K562 (cell line): Measurements from ENCODE around the gene RASGRP2. TPM values are rescaled to one million over a fixed set of nuclear protein-coding genes. Genes with fewer than 3 reads are reported as not detected.

Source experiments
- ATAC-seq: fragments of 200-7000 bp; cut with Tn5 transposase; 3 replicates; pipeline ENCODE4 v1.9.1; 2020; ENCODE audit warnings: moderate library complexity
- BruUV-seq: library from RNA; stranded (reverse); fragments of 400-500 nt; replicated peaks from 2 replicates; lab custom pipeline; 2021; lab: Mats Ljungman, UMichigan
- CTCF ChIA-PET: fragments of 300-600 bp; formaldehyde crosslinking; extraction: SDS; loops from one replicate; lab custom pipeline; 2021; ENCODE audit warnings: low intra/inter-chr PET ratio; lab: Yijun Ruan, JAX
- POLR2A ChIA-PET: fragments of 300-600, 350-650 bp; sonication (Branson Sonifier 250); formaldehyde crosslinking; extraction: SDS; loops from one replicate; lab custom pipeline; 2021; ENCODE audit warnings: antibody characterized with exemption, inconsistent platforms; lab: Yijun Ruan, JAX
- DNase-seq, 4 experiments: peaks; one replicate each; pipeline versions ENCODE4 v3.0.0 to v3.0.0-alpha.2; 2011 to 2018; ENCODE audit warnings: low spot score in 3 of 4, mixed read lengths in 3 of 4; ENCODE audit errors: extremely low read depth in 1 of 4
- FAIRE-seq: peaks from 2 replicates; lab custom pipeline; 2011; peaks lifted over from hg19 to GRCh38; lab: Jason Lieb, UNC
- H2AFZ ChIP-seq: 2 replicates; pipeline ENCODE4 v1.6.0; 2011; ENCODE audit warnings: low read depth, low read length, control low read depth, inconsistent platforms
- H3K27ac ChIP-seq: fragments of 200-600 bp; 3 replicates; pipeline ENCODE4 v1.8.0; 2011; ENCODE audit warnings: low read depth, mild to moderate bottlenecking, control low read depth, inconsistent platforms, low read length, moderate library complexity, mixed read lengths; ENCODE audit errors: extremely low read depth
- H3K27me3 ChIP-seq, 2 experiments: fragments of 300-600 bp in 1 of 2; 2 replicates in 1 of 2; 3 replicates in 1 of 2; pipeline versions ENCODE4 v1.6.0 to v1.8.0; 2011; ENCODE audit warnings: inconsistent platforms in 2 of 2, low read length in 2 of 2, mild to moderate bottlenecking in 1 of 2, mixed read lengths in 1 of 2, moderate library complexity in 1 of 2; ENCODE audit not compliant: control insufficient read depth in 2 of 2, insufficient read depth in 2 of 2
- H3K36me3 ChIP-seq: fragments of 300-600 bp; 3 replicates; pipeline ENCODE4 v1.8.0; 2011; ENCODE audit warnings: mild to moderate bottlenecking, low read length, inconsistent platforms; ENCODE audit not compliant: control insufficient read depth, insufficient read depth
- H3K4me1 ChIP-seq, 2 experiments: fragments of 200-600 bp in 1 of 2; replicated peaks in 1 of 2; 2 replicates in 1 of 2; 3 replicates in 1 of 2; pipeline versions ENCODE4 v1.5.1 to v1.8.0; 2011; ENCODE audit warnings: inconsistent platforms in 2 of 2, low read length in 2 of 2, mild to moderate bottlenecking in 1 of 2, mixed read lengths in 1 of 2, moderate library complexity in 1 of 2; ENCODE audit not compliant: control insufficient read depth in 2 of 2, insufficient read depth in 2 of 2
- H3K4me2 ChIP-seq: 2 replicates; pipeline ENCODE4 v1.6.1; 2011; ENCODE audit warnings: low read length, control low read depth, inconsistent platforms, mixed read lengths; ENCODE audit not compliant: insufficient read depth
- H3K4me3 ChIP-seq: fragments of 200-600 bp; sonication (generic), shearing (Covaris generic); 2 replicates; pipeline ENCODE4 v1.5.1; 2016; ENCODE audit warnings: control low read depth, inconsistent platforms
- H3K79me2 ChIP-seq: fragments of 200-600 bp; 3 replicates; pipeline ENCODE4 v1.8.0; 2011; ENCODE audit warnings: low read length, inconsistent platforms; ENCODE audit not compliant: control insufficient read depth, insufficient read depth
- H3K9ac ChIP-seq, 2 experiments: 2 replicates each; pipeline versions ENCODE4 v1.6.0 to v1.6.1; 2011; ENCODE audit warnings: low read depth in 2 of 2, low read length in 2 of 2, control low read depth in 1 of 2, inconsistent platforms in 1 of 2, mild to moderate bottlenecking in 1 of 2, mixed read lengths in 1 of 2; ENCODE audit not compliant: insufficient read depth in 1 of 2
- H3K9me1 ChIP-seq: one replicate; pipeline ENCODE4 v1.6.0; 2011; ENCODE audit warnings: inconsistent platforms, mild to moderate bottlenecking, low read length, moderate library complexity; ENCODE audit not compliant: control insufficient read depth, insufficient read depth
- H3K9me3 ChIP-seq: replicated peaks from 2 replicates; pipeline ENCODE4 v1.5.1; 2011; ENCODE audit warnings: low read depth, low read length, inconsistent platforms; ENCODE audit not compliant: control insufficient read depth, insufficient read depth
- H4K20me1 ChIP-seq: replicated peaks from 2 replicates; pipeline ENCODE4 v1.6.1; 2011; ENCODE audit warnings: low read length, inconsistent platforms, mixed read lengths; ENCODE audit not compliant: control insufficient read depth, insufficient read depth
- ARID1B ChIP-seq: fragments of 450-650 bp; IDR thresholded peaks from 2 replicates; pipeline ENCODE4 v1.6.1; 2016; ENCODE audit warnings: antibody characterized with exemption, mild to moderate bottlenecking, inconsistent platforms
- BACH1 ChIP-seq: fragments of 200-800 bp; sonication (Bioruptor generic); IDR thresholded peaks from 2 replicates; pipeline ENCODE4 v1.6.1; 2016; ENCODE audit warnings: missing genetic modification characterization, missing compliant biosample characterization
- CBX5 ChIP-seq: IDR thresholded peaks from 2 replicates; pipeline ENCODE4 v1.6.1; 2014; ENCODE audit warnings: low read depth, borderline replicate concordance
- CHAMP1 ChIP-seq: fragments of 450-650 bp; IDR thresholded peaks from 2 replicates; pipeline ENCODE4 v1.6.1; 2016; ENCODE audit warnings: mild to moderate bottlenecking
- EGR1 ChIP-seq: fragments of 450-650 bp; conservative IDR thresholded peaks from 2 replicates; pipeline ENCODE4 v1.6.1; 2017; ENCODE audit warnings: mild to moderate bottlenecking
- LARP7 ChIP-seq: fragments of 450-650 bp; IDR thresholded peaks from 2 replicates; pipeline ENCODE4 v1.6.1; 2016
- LCOR ChIP-seq: sonication (generic); formaldehyde crosslinking; IDR thresholded peaks from 2 replicates; pipeline ENCODE4 v1.8.0; 2022; ENCODE audit warnings: mild to moderate bottlenecking, missing genetic modification reagents
- PATZ1 ChIP-seq: fragments of 250-450 bp; sonication (Bioruptor Pico); IDR thresholded peaks from 2 replicates; pipeline ENCODE4 v1.5.0; 2020; ENCODE audit warnings: mild to moderate bottlenecking, borderline replicate concordance
- PCBP2 ChIP-seq: fragments of 200-400 bp; formaldehyde crosslinking; IDR thresholded peaks from 2 replicates; pipeline ENCODE4 v1.6.1; 2018; ENCODE audit warnings: low read length, low read depth, mild to moderate bottlenecking, moderate library complexity; ENCODE audit not compliant: poor library complexity, severe bottlenecking
- PPARD ChIP-seq: fragments of 250-450 bp; sonication (Bioruptor Pico); IDR thresholded peaks from 2 replicates; pipeline ENCODE4 v1.8.0; 2022; ENCODE audit warnings: inconsistent platforms, mild to moderate bottlenecking, moderate library complexity
- RAD21 ChIP-seq, 2 experiments: fragments of 250-450 bp in 1 of 2; fragments of 450-650 bp in 1 of 2; sonication (Bioruptor Pico) in 1 of 2; formaldehyde crosslinking in 1 of 2; IDR thresholded peaks in 1 of 2; conservative IDR thresholded peaks in 1 of 2; 2 replicates each; pipeline versions ENCODE4 v1.4.0 to v1.8.0; 2020 to 2022; ENCODE audit warnings: mild to moderate bottlenecking in 2 of 2, moderate library complexity in 1 of 2
- RBFOX2 ChIP-seq: fragments of 200-400 bp; formaldehyde crosslinking; IDR thresholded peaks from 2 replicates; pipeline ENCODE4 v1.6.1; 2017; ENCODE audit warnings: low read depth, mild to moderate bottlenecking, low read length, moderate library complexity
- SIX5 ChIP-seq, 2 experiments: IDR thresholded peaks; 2 replicates each; pipeline ENCODE4 v1.6.1; 2011; ENCODE audit warnings: low read length in 2 of 2, borderline replicate concordance in 1 of 2, low read depth in 1 of 2, mild to moderate bottlenecking in 1 of 2, moderate library complexity in 1 of 2; ENCODE audit not compliant: insufficient read depth in 1 of 2
- SNRNP70 ChIP-seq: fragments of 200-400 bp; formaldehyde crosslinking; optimal IDR thresholded peaks from 2 replicates; pipeline ENCODE3; 2017; ENCODE audit warnings: low read depth, low read length
- ZBTB33 ChIP-seq: sonication (generic); formaldehyde crosslinking; IDR thresholded peaks from 2 replicates; pipeline ENCODE4 v1.8.1; 2023; ENCODE audit warnings: mild to moderate bottlenecking, missing genetic modification reagents
- WGBS: fragments of 100-300 bp; shearing (Covaris generic); methylation state at CpG from one replicate; pipeline ENCODE4 v1.1.6; 2016; ENCODE audit warnings: low coverage, mixed read lengths; ENCODE audit not compliant: insufficient coverage; ENCODE audit errors: missing lambda C conversion rate; 5-methylcytosine and 5-hydroxymethylcytosine counted together
- in situ Hi-C: fragments of 300-500 bp; cut with MboI; formaldehyde crosslinking; loops from 4 replicates; pipeline ENCODE4 v1.15.0; 2018; ENCODE audit warnings: inconsistent platforms, mixed read lengths
- intact Hi-C: fragments of 100-400 bp; cut with micrococcal nuclease; formaldehyde crosslinking; loops from 2 replicates; pipeline ENCODE4 v1.14.2; 2022
- polyA plus RNA-seq, 8 experiments: library from polyadenylated mRNA; depleted of rRNA in 4 of 8; stranded (reverse) in 5 of 8; unstranded in 3 of 8; fragments of >200 nt; fragmentation: Nextera tagmentation in 2 of 8; fragmentation: Illumina TruSeq in 1 of 8; extraction: Ambion mirVana in 2 of 8; extraction: Trizol in 1 of 8; gene quantifications; 2 replicates each; pipeline versions ENCODE4 v1.2.1 to v1.2.3, GENCODE V29; 2011 to 2014; ENCODE audit warnings: inconsistent platforms in 1 of 8, missing spikeins in 1 of 8
- total RNA-seq, 7 experiments: library from RNA; depleted of rRNA in 6 of 7; stranded (reverse); fragments of >200 nt in 6 of 7; fragmentation: Illumina TruSeq in 2 of 7; extraction: Trizol in 2 of 7; gene quantifications; 2 replicates each; pipeline versions ENCODE4 v1.2.1 to v1.2.3, GENCODE V29; 2011 to 2021; ENCODE audit warnings: low replicate concordance in 1 of 7

The RASGRP2 gene
- total and polyA plus RNA-seq, 9 of the 15 experiments (the other 6 are each of a cell fraction or from before 2014, with no cell fraction given), result 0.87 to 22.7 (median 5.5) TPM

GRCh38 chr11:64713016-64713707 lies 30.8 kb downstream of the RASGRP2 start:
- ATAC-seq (no peak), DNase-seq (peak in 2 of 4 experiments; percentile 27 to 33), FAIRE-seq (no peak)
- Histone ChIP-seq H3K36me3 (no peaks in the 10 kb centered on the region), H3K9me3 (no peaks in the 10 kb centered on the region; the same call in 1 of the 2 replicates), H3K4me3 (no peak overlapping the region), H2AFZ (no peak overlapping the region), H3K4me1 (peaks cover 12 to 41% of the 10 kb centered on the region in 2 experiments), H3K27ac (no peak overlapping the region), H3K9me1 (no peaks in the 10 kb centered on the region), H3K27me3 (peaks cover 31 to 48% of the 10 kb centered on the region in 2 experiments), H3K4me2 (no peak overlapping the region), H4K20me1 (peaks cover 14% of the 10 kb centered on the region), H3K79me2 (no peaks in the 10 kb centered on the region), H3K9ac (no peak overlapping the region)
- WGBS, result 47% methylated on average over 21 of the region's 111 CpGs
- BruUV-seq, result no TSS peak
- intact Hi-C loops, result no loop called here
- in situ Hi-C loops, result no loop called here
- POLR2A ChIA-PET, result interaction anchor here (0.6 to 1.1 kb wide), 5 partner anchors 9 to 487 kb away, joined by 3 read pairs; partner anchors contain the start of genes NUDT22 and TRPT1
- CTCF ChIA-PET, result no interaction called here
- no peak for TF ChIP-seq CHAMP1
- no peak for TF ChIP-seq SIX5 (IDR thresholded peaks at IDR 0.05; ENCODE audit: borderline replicate concordance in 1 of 2, insufficient read depth in 1 of 2, low read depth in 1 of 2, low read length in 2 of 2)
- no peak for TF ChIP-seq CBX5
- no peak for TF ChIP-seq EGR1
- peak; percentile 80; the same call in 1 of the 2 replicates for TF ChIP-seq ZBTB33
- TF ChIP-seq ARID1B, result no peak
- no peak for TF ChIP-seq PATZ1 (CRISPR knock-in tag)
- TF ChIP-seq SNRNP70, result no peak
- TF ChIP-seq BACH1 (tag), result no peak
- no peak for TF ChIP-seq PCBP2
- TF ChIP-seq LARP7, result no peak
- TF ChIP-seq RBFOX2, result no peak
- no peak for TF ChIP-seq PPARD (CRISPR knock-in tag)
- TF ChIP-seq LCOR (CRISPR knock-in tag), result no peak
- TF ChIP-seq RAD21 (CRISPR knock-in tag; conservative IDR thresholded peaks at IDR 0.05 in 1 of 2, IDR thresholded peaks at IDR 0.05 in 1 of 2), result no peak
